HCT116 (cell line): ENCODE data around the gene MXD1.

Experiments
- CEBPB ChIP-seq: IDR thresholded peaks from 2 replicates; pipeline ENCODE4 v1.6.1; 2012; ENCODE audit warnings: low read depth
- EZH2 ChIP-seq: fragments of 200-600 bp; sonication (generic); IDR thresholded peaks from 2 replicates; pipeline ENCODE4 v1.6.1; 2017; ENCODE audit warnings: antibody characterized with exemption, mixed run types
- POLR2A ChIP-seq: IDR thresholded peaks from 2 replicates; pipeline ENCODE4 v1.7.0; 2011; ENCODE audit warnings: borderline replicate concordance; ENCODE audit not compliant: insufficient read depth, insufficient read length; ENCODE audit errors: extremely low read depth
- SIN3A ChIP-seq: IDR thresholded peaks from 2 replicates; pipeline ENCODE4 v1.6.1; 2012; ENCODE audit warnings: low read depth
- ZFX ChIP-seq: fragments of 450-650 bp; IDR thresholded peaks from 2 replicates; pipeline ENCODE4 v1.6.1; 2017
- TF ChIP-seq, protein P1 (sequence below), 3 experiments: fragments of 200-600 bp in 1 of 3; sonication (generic) in 1 of 3; IDR thresholded peaks in 2 of 3; conservative IDR thresholded peaks in 1 of 3; 2 replicates each; pipeline ENCODE4 v1.5.1; 2012 to 2017; ENCODE audit warnings: low read depth in 2 of 3, low read length in 2 of 3, antibody characterized with exemption in 1 of 3, borderline replicate concordance in 1 of 3, control low read depth in 1 of 3, mild to moderate bottlenecking in 1 of 3, mixed read lengths in 1 of 3, mixed run types in 1 of 3, moderate library complexity in 1 of 3; ENCODE audit not compliant: insufficient read depth in 1 of 3
- TF ChIP-seq, protein P2 (sequence below): IDR thresholded peaks from 2 replicates; pipeline ENCODE4 v1.6.1; 2012

DNA sequence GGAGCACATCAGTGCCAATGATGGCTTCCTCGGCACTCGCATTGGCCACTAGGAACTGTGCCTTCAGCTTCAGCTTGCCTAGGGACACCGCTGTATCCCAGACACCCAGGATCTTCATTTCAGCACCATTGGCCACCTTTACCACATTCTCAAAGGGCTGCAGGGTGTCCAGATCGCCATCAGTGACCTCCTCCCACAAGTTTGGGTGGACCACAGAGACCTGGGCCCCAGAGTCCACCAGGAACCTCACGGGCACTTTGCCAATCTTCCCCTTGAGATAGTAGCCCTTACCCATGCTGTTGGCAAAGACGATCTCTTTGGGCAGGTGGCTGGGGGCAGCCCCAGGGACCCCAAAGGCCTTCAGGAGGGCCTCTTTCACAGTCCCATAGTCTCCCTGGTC is 45.9 kb downstream of the MXD1 start:
- TF ChIP-seq, protein P1, sequence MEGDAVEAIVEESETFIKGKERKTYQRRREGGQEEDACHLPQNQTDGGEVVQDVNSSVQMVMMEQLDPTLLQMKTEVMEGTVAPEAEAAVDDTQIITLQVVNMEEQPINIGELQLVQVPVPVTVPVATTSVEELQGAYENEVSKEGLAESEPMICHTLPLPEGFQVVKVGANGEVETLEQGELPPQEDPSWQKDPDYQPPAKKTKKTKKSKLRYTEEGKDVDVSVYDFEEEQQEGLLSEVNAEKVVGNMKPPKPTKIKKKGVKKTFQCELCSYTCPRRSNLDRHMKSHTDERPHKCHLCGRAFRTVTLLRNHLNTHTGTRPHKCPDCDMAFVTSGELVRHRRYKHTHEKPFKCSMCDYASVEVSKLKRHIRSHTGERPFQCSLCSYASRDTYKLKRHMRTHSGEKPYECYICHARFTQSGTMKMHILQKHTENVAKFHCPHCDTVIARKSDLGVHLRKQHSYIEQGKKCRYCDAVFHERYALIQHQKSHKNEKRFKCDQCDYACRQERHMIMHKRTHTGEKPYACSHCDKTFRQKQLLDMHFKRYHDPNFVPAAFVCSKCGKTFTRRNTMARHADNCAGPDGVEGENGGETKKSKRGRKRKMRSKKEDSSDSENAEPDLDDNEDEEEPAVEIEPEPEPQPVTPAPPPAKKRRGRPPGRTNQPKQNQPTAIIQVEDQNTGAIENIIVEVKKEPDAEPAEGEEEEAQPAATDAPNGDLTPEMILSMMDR (IDR thresholded peaks at IDR 0.05 in 2 of 3, conservative IDR thresholded peaks at IDR 0.05 in 1 of 3; ENCODE audit: borderline replicate concordance in 1 of 3, insufficient read depth in 1 of 3, low read depth in 2 of 3, low read length in 2 of 3): no peak
- TF ChIP-seq EZH2 (no peak), SIN3A (no peak), ZFX (no peak), POLR2A (no peak), CEBPB (no peak)
- TF ChIP-seq, protein P2, sequence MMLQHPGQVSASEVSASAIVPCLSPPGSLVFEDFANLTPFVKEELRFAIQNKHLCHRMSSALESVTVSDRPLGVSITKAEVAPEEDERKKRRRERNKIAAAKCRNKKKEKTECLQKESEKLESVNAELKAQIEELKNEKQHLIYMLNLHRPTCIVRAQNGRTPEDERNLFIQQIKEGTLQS: no peak
